HEK293 (cell line): ENCODE measurements around the gene TLCD3A.
"Not testable (repeated sequence)": the region's sequence is repeated elsewhere in the genome, so short reads cannot be mapped to it uniquely, and the experiment has no call there.

Source experiments
- CTCF ChIA-PET: fragments of 350-600 bp; formaldehyde crosslinking; extraction: SDS; loops from one replicate; lab custom pipeline; 2021; ENCODE audit warnings: antibody characterized with exemption; lab: Yijun Ruan, JAX
- POLR2A ChIA-PET: fragments of 300-600 bp; formaldehyde crosslinking; extraction: SDS; loops from one replicate; lab custom pipeline; 2020; ENCODE audit warnings: antibody characterized with exemption, inconsistent platforms; lab: Yijun Ruan, JAX
- H3K27ac ChIP-seq: fragments of 200-500 bp; sonication (Bioruptor generic); 2 replicates; pipeline ENCODE4 v1.5.1; 2014; ENCODE audit warnings: low read depth, low read length, control low read depth, inconsistent platforms; ENCODE audit errors: extremely low read depth
- H3K36me3 ChIP-seq, 2 experiments: fragments of 200-500 bp in 1 of 2; sonication (Bioruptor generic) in 1 of 2; 1 replicate in 1 of 2; 2 replicates in 1 of 2; pipeline ENCODE4 v1.5.1; 2014 to 2017; ENCODE audit warnings: inconsistent platforms in 2 of 2, low read length in 2 of 2; ENCODE audit not compliant: control insufficient read depth in 2 of 2, insufficient read depth in 1 of 2
- H3K4me1 ChIP-seq: fragments of 200-500 bp; sonication (Bioruptor generic); 2 replicates; pipeline ENCODE4 v1.5.1; 2014; ENCODE audit warnings: mild to moderate bottlenecking, low read length, inconsistent platforms; ENCODE audit not compliant: control insufficient read depth, insufficient read depth
- H3K4me3 ChIP-seq: 2 replicates; pipeline ENCODE4 v1.5.1; 2011; ENCODE audit warnings: low read depth, mild to moderate bottlenecking, control low read depth, low read length, moderate library complexity
- H3K9me3 ChIP-seq: fragments of 200-500 bp; sonication (Bioruptor generic); 2 replicates; pipeline ENCODE4 v1.5.1; 2014; ENCODE audit warnings: low read depth, low read length, inconsistent platforms; ENCODE audit not compliant: control insufficient read depth, insufficient read depth
- ATF2 ChIP-seq: fragments of 450-650 bp; formaldehyde crosslinking; IDR thresholded peaks from 2 replicates; pipeline ENCODE4 v1.5.1; 2016; ENCODE audit warnings: missing biosample characterization, missing genetic modification characterization, low read depth
- PRDM1 ChIP-seq: fragments of 450-650 bp; formaldehyde crosslinking; IDR thresholded peaks from 2 replicates; pipeline ENCODE4; 2016; ENCODE audit warnings: missing biosample characterization, missing genetic modification characterization
- RBAK ChIP-seq: fragments of 450-650 bp; formaldehyde crosslinking; IDR thresholded peaks from 2 replicates; pipeline ENCODE4 v1.5.1; 2016; ENCODE audit warnings: missing biosample characterization, missing genetic modification characterization
- YY1 ChIP-seq: fragments of 450-650 bp; formaldehyde crosslinking; IDR thresholded peaks from 2 replicates; pipeline ENCODE4 v1.5.1; 2018; ENCODE audit warnings: missing biosample characterization, missing genetic modification characterization
- ZBTB8A ChIP-seq: fragments of 450-650 bp; formaldehyde crosslinking; IDR thresholded peaks from 2 replicates; pipeline ENCODE4 v1.5.1; 2016; ENCODE audit warnings: missing biosample characterization, missing genetic modification characterization
- ZNF10 ChIP-seq: fragments of 450-650 bp; formaldehyde crosslinking; IDR thresholded peaks from 2 replicates; pipeline ENCODE4 v1.5.1; 2017; ENCODE audit warnings: missing biosample characterization, missing genetic modification characterization
- ZNF155 ChIP-seq: fragments of 450-650 bp; formaldehyde crosslinking; IDR thresholded peaks from 2 replicates; pipeline ENCODE4 v1.5.1; 2016; ENCODE audit warnings: missing biosample characterization, missing genetic modification characterization
- ZNF23 ChIP-seq: fragments of 450-650 bp; formaldehyde crosslinking; IDR thresholded peaks from 2 replicates; pipeline ENCODE4 v1.5.1; 2016; ENCODE audit warnings: missing biosample characterization, missing genetic modification characterization, borderline replicate concordance
- ZNF239 ChIP-seq: fragments of 450-650 bp; formaldehyde crosslinking; IDR thresholded peaks from 2 replicates; pipeline ENCODE4 v1.5.1; 2016; ENCODE audit warnings: missing biosample characterization, missing genetic modification characterization
- ZNF404 ChIP-seq: fragments of 450-650 bp; formaldehyde crosslinking; IDR thresholded peaks from 2 replicates; pipeline ENCODE4 v1.5.1; 2017; ENCODE audit warnings: missing biosample characterization, missing genetic modification characterization
- ZNF558 ChIP-seq: fragments of 450-650 bp; formaldehyde crosslinking; IDR thresholded peaks from 2 replicates; pipeline ENCODE4 v1.5.1; 2016; ENCODE audit warnings: missing biosample characterization, missing genetic modification characterization
- ZNF596 ChIP-seq: fragments of 450-650 bp; IDR thresholded peaks from 2 replicates; pipeline ENCODE4 v1.5.0; 2018; ENCODE audit warnings: missing biosample characterization, mild to moderate bottlenecking, missing genetic modification characterization, moderate library complexity
- ZNF600 ChIP-seq: fragments of 450-650 bp; formaldehyde crosslinking; IDR thresholded peaks from 2 replicates; pipeline ENCODE4 v1.5.1; 2016; ENCODE audit warnings: missing biosample characterization, missing genetic modification characterization
- ZNF623 ChIP-seq: fragments of 450-650 bp; formaldehyde crosslinking; IDR thresholded peaks from 2 replicates; pipeline ENCODE4 v1.5.1; 2016; ENCODE audit warnings: missing biosample characterization, missing genetic modification characterization
- ZNF645 ChIP-seq: fragments of 450-650 bp; formaldehyde crosslinking; IDR thresholded peaks from 2 replicates; pipeline ENCODE4; 2016; ENCODE audit warnings: missing biosample characterization, missing genetic modification characterization
- TF ChIP-seq, protein P1 (sequence below): fragments of 450-650 bp; formaldehyde crosslinking; IDR thresholded peaks from 2 replicates; pipeline ENCODE4 v1.5.1; 2016; ENCODE audit warnings: missing biosample characterization, missing genetic modification characterization
- TF ChIP-seq, protein P2 (sequence below): IDR thresholded peaks from 2 replicates; pipeline ENCODE4 v1.6.1; 2011; ENCODE audit warnings: mild to moderate bottlenecking, low read depth, low read length, borderline replicate concordance
- TF ChIP-seq, protein P3 (sequence below): fragments of 450-650 bp; formaldehyde crosslinking; IDR thresholded peaks from 2 replicates; pipeline ENCODE4 v1.5.1; 2016; ENCODE audit warnings: missing biosample characterization, missing genetic modification characterization

The TLCD3A gene

GRCh38 chr17:746181-746580 is 13.8 kb downstream of the TLCD3A start:
- no peaks in the 10 kb centered on the region for H3K4me1 ChIP-seq
- H3K27ac ChIP-seq: no peak overlapping the region
- ChIA-PET CTCF (interaction anchor here (0.6 to 1.0 kb wide), 2 partner anchors 47 to 235 kb away, joined by 3 to 4 read pairs; no protein-coding TSS in a partner anchor), POLR2A (interaction anchor here (0.7 to 1.5 kb wide), 2 partner anchors 9 to 438 kb away, joined by 3 read pairs; no protein-coding TSS in a partner anchor)
- no peak overlapping the region for H3K4me3 ChIP-seq
- TF ChIP-seq ZNF645 (tag by site-specific recombination): no peak
- TF ChIP-seq, protein P1, sequence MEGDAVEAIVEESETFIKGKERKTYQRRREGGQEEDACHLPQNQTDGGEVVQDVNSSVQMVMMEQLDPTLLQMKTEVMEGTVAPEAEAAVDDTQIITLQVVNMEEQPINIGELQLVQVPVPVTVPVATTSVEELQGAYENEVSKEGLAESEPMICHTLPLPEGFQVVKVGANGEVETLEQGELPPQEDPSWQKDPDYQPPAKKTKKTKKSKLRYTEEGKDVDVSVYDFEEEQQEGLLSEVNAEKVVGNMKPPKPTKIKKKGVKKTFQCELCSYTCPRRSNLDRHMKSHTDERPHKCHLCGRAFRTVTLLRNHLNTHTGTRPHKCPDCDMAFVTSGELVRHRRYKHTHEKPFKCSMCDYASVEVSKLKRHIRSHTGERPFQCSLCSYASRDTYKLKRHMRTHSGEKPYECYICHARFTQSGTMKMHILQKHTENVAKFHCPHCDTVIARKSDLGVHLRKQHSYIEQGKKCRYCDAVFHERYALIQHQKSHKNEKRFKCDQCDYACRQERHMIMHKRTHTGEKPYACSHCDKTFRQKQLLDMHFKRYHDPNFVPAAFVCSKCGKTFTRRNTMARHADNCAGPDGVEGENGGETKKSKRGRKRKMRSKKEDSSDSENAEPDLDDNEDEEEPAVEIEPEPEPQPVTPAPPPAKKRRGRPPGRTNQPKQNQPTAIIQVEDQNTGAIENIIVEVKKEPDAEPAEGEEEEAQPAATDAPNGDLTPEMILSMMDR (tag by site-specific recombination): no peak
- no peak for TF ChIP-seq ZNF10 (tag by site-specific recombination)
- no peak for TF ChIP-seq ZNF239 (tag by site-specific recombination)
- no peak for TF ChIP-seq ZNF23 (tag by site-specific recombination)
- TF ChIP-seq ATF2 (tag by site-specific recombination): no peak
- TF ChIP-seq ZNF623 (tag by site-specific recombination): no peak
- TF ChIP-seq YY1: no peak
- TF ChIP-seq ZNF404 (tag by site-specific recombination): no peak
- TF ChIP-seq ZNF596 (tag by site-specific recombination): no peak
- TF ChIP-seq, protein P2, sequence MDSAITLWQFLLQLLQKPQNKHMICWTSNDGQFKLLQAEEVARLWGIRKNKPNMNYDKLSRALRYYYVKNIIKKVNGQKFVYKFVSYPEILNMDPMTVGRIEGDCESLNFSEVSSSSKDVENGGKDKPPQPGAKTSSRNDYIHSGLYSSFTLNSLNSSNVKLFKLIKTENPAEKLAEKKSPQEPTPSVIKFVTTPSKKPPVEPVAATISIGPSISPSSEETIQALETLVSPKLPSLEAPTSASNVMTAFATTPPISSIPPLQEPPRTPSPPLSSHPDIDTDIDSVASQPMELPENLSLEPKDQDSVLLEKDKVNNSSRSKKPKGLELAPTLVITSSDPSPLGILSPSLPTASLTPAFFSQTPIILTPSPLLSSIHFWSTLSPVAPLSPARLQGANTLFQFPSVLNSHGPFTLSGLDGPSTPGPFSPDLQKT: no peak
- TF ChIP-seq ZBTB8A (tag by site-specific recombination): no peak
- no peak for TF ChIP-seq PRDM1 (tag by site-specific recombination)
- no peak for TF ChIP-seq ZNF155 (tag by site-specific recombination)
- TF ChIP-seq RBAK (tag by site-specific recombination): no peak
- TF ChIP-seq ZNF558 (tag by site-specific recombination): no peak
- TF ChIP-seq, all 188 proteins: peak for 0
- Histone ChIP-seq H3K36me3 (peaks cover 25 to 90% of the 10 kb centered on the region in 2 experiments), H3K9me3 (no peaks in the 10 kb centered on the region)

- CTCF ChIA-PET: interaction anchor here (0.6 kb wide), 1 partner anchor 9 kb away, joined by 3 read pairs; no protein-coding TSS in a partner anchor
- no peak overlapping the region for H3K4me3 ChIP-seq
- peaks cover 25 to 82% of the 10 kb centered on the region in 2 experiments for H3K36me3 ChIP-seq
- no peak overlapping the region for H3K27ac ChIP-seq
- no peaks in the 10 kb centered on the region for H3K9me3 ChIP-seq
- TF ChIP-seq, protein P3, sequence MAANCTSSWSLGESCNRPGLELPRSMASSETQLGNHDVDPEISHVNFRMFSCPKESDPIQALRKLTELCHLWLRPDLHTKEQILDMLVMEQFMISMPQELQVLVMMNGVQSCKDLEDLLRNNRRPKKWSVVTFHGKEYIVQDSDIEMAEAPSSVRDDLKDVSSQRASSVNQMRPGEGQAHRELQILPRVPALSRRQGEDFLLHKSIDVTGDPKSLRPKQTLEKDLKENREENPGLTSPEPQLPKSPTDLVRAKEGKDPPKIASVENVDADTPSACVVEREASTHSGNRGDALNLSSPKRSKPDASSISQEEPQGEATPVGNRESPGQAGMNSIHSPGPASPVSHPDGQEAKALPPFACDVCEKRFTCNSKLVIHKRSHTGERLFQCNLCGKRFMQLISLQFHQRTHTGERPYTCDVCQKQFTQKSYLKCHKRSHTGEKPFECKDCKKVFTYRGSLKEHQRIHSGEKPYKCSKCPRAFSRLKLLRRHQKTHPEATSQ (tag by site-specific recombination): no peak
- TF ChIP-seq ZNF600 (tag by site-specific recombination): peak; percentile 81
- TF ChIP-seq, all 188 proteins: peak for 1
- POLR2A ChIA-PET: interaction anchor here (1.5 kb wide), 1 partner anchor 8 kb away, joined by 3 read pairs; no protein-coding TSS in a partner anchor
- no peaks in the 10 kb centered on the region for H3K4me1 ChIP-seq
Observed at GRCh38 chr17:746783-747629, 14.6 kb downstream of the TLCD3A start.

- POLR2A ChIA-PET, H3K9me3 ChIP-seq, H3K4me3 ChIP-seq, H3K4me1 ChIP-seq, H3K27ac ChIP-seq: not testable (repeated sequence)
- H3K36me3 ChIP-seq: peaks cover 20 to 66% of the 10 kb centered on the region in 2 experiments
- CTCF ChIA-PET: interaction anchor here (0.7 kb wide), 1 partner anchor 308 kb away, joined by 6 read pairs; no protein-coding TSS in a partner anchor
Observed at GRCh38 chr17:748604-749003, 16.2 kb downstream of the TLCD3A start.

DNA sequence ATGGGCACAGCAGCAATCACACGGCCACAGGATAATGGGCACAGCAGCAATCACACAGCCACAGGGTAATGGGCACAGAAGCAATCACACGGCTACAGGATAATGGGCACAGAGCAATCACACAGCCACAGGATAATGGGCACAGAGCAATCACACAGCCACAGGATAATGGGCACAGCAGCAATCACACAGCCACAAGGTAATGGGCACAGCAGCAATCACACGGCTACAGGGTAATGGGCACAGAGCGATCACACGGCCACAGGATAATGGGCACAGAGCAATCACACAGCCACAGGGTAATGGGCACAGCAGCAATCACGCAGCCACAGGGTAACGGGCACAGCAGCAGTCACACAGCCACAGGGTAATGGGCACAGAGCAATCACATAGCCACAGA is 17.0 kb downstream of the TLCD3A start:
- CTCF ChIA-PET: interaction anchor here (2.1 kb wide), 1 partner anchor 232 kb away, joined by 8 read pairs; no protein-coding TSS in a partner anchor
- H3K4me3 ChIP-seq, H3K4me1 ChIP-seq, H3K27ac ChIP-seq, H3K9me3 ChIP-seq: not testable (repeated sequence)
- peaks cover 14 to 59% of the 10 kb centered on the region in 2 experiments for H3K36me3 ChIP-seq
- POLR2A ChIA-PET: interaction anchor here (0.7 to 1.3 kb wide), 3 partner anchors 14 to 237 kb away, joined by 3 to 5 read pairs (median 5); partner anchors contain the start of genes GLOD4 and MRM3
